Liver (tissue), 9 donors: ENCODE data around the gene DCLK3. TPM values are rescaled to one million over a fixed set of nuclear protein-coding genes. Genes with fewer than 3 reads are reported as not detected.

ENCODE experiments used
- DNase-seq: peaks from one replicate; pipeline ENCODE4 v3.0.0-alpha.2; 2017; ENCODE audit warnings: low spot score
- H3K27ac ChIP-seq, 2 donors: one replicate each; pipeline ENCODE4 v1.7.0; 2013; ENCODE audit warnings: inconsistent platforms in 2 of 2, low read length in 2 of 2, control low read depth in 1 of 2, low read depth in 1 of 2, mild to moderate bottlenecking in 1 of 2
- H3K27me3 ChIP-seq, 4 donors: one replicate each; pipeline versions ENCODE4 v1.6.1 to v1.7.0; 2013; ENCODE audit warnings: low read length in 3 of 4, inconsistent platforms in 1 of 4, mild to moderate bottlenecking in 1 of 4, moderate library complexity in 1 of 4; ENCODE audit not compliant: control insufficient read depth in 4 of 4, insufficient read depth in 4 of 4
- H3K36me3 ChIP-seq, 4 donors: one replicate each; pipeline versions ENCODE4 v1.6.1 to v1.7.0; 2013; ENCODE audit warnings: low read length in 3 of 4, mild to moderate bottlenecking in 3 of 4, low read depth in 1 of 4, moderate library complexity in 1 of 4; ENCODE audit not compliant: control insufficient read depth in 4 of 4, insufficient read depth in 3 of 4
- H3K4me1 ChIP-seq, 4 donors: one replicate each; pipeline versions ENCODE4 v1.6.1 to v1.7.0; 2013; ENCODE audit warnings: low read length in 3 of 4, mild to moderate bottlenecking in 3 of 4, moderate library complexity in 1 of 4; ENCODE audit not compliant: control insufficient read depth in 4 of 4, insufficient read depth in 4 of 4
- H3K4me3 ChIP-seq, 3 donors: one replicate each; pipeline versions ENCODE4 v1.6.1 to v1.7.0; 2013; ENCODE audit warnings: low read length in 3 of 3, control low read depth in 1 of 3, low read depth in 1 of 3, mild to moderate bottlenecking in 1 of 3
- H3K9ac ChIP-seq, 2 donors: one replicate each; pipeline ENCODE4 v1.7.0; 2013; ENCODE audit warnings: low read length in 2 of 2, mild to moderate bottlenecking in 2 of 2, moderate library complexity in 2 of 2, control low read depth in 1 of 2, low read depth in 1 of 2
- H3K9me3 ChIP-seq, 4 donors: one replicate each; pipeline versions ENCODE4 v1.6.1 to v1.7.0; 2013; ENCODE audit warnings: low read length in 3 of 4; ENCODE audit not compliant: control insufficient read depth in 4 of 4
- ATF3 ChIP-seq: IDR thresholded peaks from 2 replicates; pipeline ENCODE4 v1.6.1; 2016; ENCODE audit warnings: antibody characterized with exemption
- CTCF ChIP-seq: fragments of 150-350 bp; IDR thresholded peaks from 2 replicates; pipeline ENCODE4 v1.5.1; 2017; ENCODE audit warnings: improper control_type of control experiment, low read depth, low read length; ENCODE audit not compliant: missing input control
- EGR1 ChIP-seq, 2 donors: IDR thresholded peaks; 2 replicates each; pipeline ENCODE4 v1.6.1; 2016 to 2018; ENCODE audit warnings: antibody characterized with exemption in 2 of 2, low read depth in 2 of 2
- FOXA1 ChIP-seq: IDR thresholded peaks from 2 replicates; pipeline ENCODE4 v1.6.1; 2016; ENCODE audit warnings: antibody characterized with exemption
- FOXA2 ChIP-seq: IDR thresholded peaks from 2 replicates; pipeline ENCODE4 v1.6.1; 2016; ENCODE audit warnings: antibody characterized with exemption
- GABPA ChIP-seq, 2 donors: IDR thresholded peaks in 1 of 2; conservative IDR thresholded peaks in 1 of 2; 2 replicates each; pipeline ENCODE4 v1.6.1; 2016; ENCODE audit warnings: antibody characterized with exemption in 2 of 2, mild to moderate bottlenecking in 1 of 2, moderate library complexity in 1 of 2
- HNF4G ChIP-seq: IDR thresholded peaks from 2 replicates; pipeline ENCODE4 v1.6.1; 2016; ENCODE audit warnings: antibody characterized with exemption
- MAX ChIP-seq: IDR thresholded peaks from 2 replicates; pipeline ENCODE4 v1.6.1; 2016; ENCODE audit warnings: antibody characterized with exemption
- NR2F2 ChIP-seq: IDR thresholded peaks from 2 replicates; pipeline ENCODE4 v1.6.1; 2016; ENCODE audit warnings: antibody characterized with exemption
- RAD21 ChIP-seq, 2 donors: IDR thresholded peaks; 2 replicates each; pipeline ENCODE4 v1.6.1; 2016; ENCODE audit warnings: antibody characterized with exemption in 2 of 2, mild to moderate bottlenecking in 2 of 2
- REST ChIP-seq: IDR thresholded peaks from 2 replicates; pipeline ENCODE4 v1.6.1; 2016; ENCODE audit warnings: antibody characterized with exemption, mild to moderate bottlenecking
- RXRA ChIP-seq, 2 donors: IDR thresholded peaks; 2 replicates each; pipeline ENCODE4 v1.6.1; 2017 to 2018; ENCODE audit warnings: antibody characterized with exemption in 2 of 2, mild to moderate bottlenecking in 1 of 2
- SP1 ChIP-seq: IDR thresholded peaks from 2 replicates; pipeline ENCODE4 v1.6.1; 2018; ENCODE audit warnings: antibody characterized with exemption, mild to moderate bottlenecking
- TAF1 ChIP-seq: conservative IDR thresholded peaks from 2 replicates; pipeline ENCODE4 v1.6.1; 2016; ENCODE audit warnings: antibody characterized with exemption, mild to moderate bottlenecking
- YY1 ChIP-seq: IDR thresholded peaks from 2 replicates; pipeline ENCODE4 v1.6.1; 2016; ENCODE audit warnings: antibody characterized with exemption, mild to moderate bottlenecking
- ZBTB33 ChIP-seq: IDR thresholded peaks from 2 replicates; pipeline ENCODE4 v1.6.1; 2016; ENCODE audit warnings: antibody characterized with exemption
- WGBS: extraction: QIAGEN DNeasy Blood & Tissue Kit; methylation state at CpG from one replicate; pipeline ENCODE4 v1.1.7; 2013; 5-methylcytosine and 5-hydroxymethylcytosine counted together
- polyA plus RNA-seq, 2 donors: library from polyadenylated mRNA; stranded (reverse) in 1 of 2; unstranded in 1 of 2; fragments of 200-250 nt in 1 of 2; fragments of >200 nt in 1 of 2; fragmentation: Nextera tagmentation in 1 of 2; extraction: Ambion mirVana in 1 of 2; gene quantifications; one replicate each; pipeline versions ENCODE4 v1.2.1 to v1.2.3, GENCODE V29; 2013 to 2015
- total RNA-seq, 2 donors: library from RNA; depleted of rRNA; stranded (reverse); fragments of >200 nt; gene quantifications; one replicate each; pipeline ENCODE4 v1.2.3, GENCODE V29; 2014
- donor health status: healthy.
- donor health status: healthy.
- donor health status: healthy.
- donor health status: healthy.
- donor health status: healthy.

The DCLK3 gene
- total and polyA plus RNA-seq, 4 donors, result 0.01 to 0.14 (median 0.07) TPM

GRCh38 chr3:36803091-36803791, 38.9 kb upstream of the DCLK3 start:
- Histone ChIP-seq H3K4me1 (no peaks in the 10 kb centered on the region), H3K27me3 (no peaks in the 10 kb centered on the region), H3K4me3 (no peak overlapping the region), H3K27ac (no peak overlapping the region), H3K9ac (no peak overlapping the region), H3K36me3 (no peaks in the 10 kb centered on the region), H3K9me3 (peaks cover 0 to 17% (median 9%) of the 10 kb centered on the region in 4 donors)
- TF ChIP-seq RAD21 (IDR thresholded peaks at IDR 0.05) (no peak), TAF1 (no peak), ZBTB33 (no peak), EGR1 (IDR thresholded peaks at IDR 0.05; ENCODE audit: low read depth in 2 of 2) (no peak), GABPA (IDR thresholded peaks at IDR 0.05 in 1 of 2, conservative IDR thresholded peaks at IDR 0.05 in 1 of 2) (no peak), RXRA (IDR thresholded peaks at IDR 0.05) (no peak), REST (no peak), ATF3 (no peak), FOXA1 (no peak), YY1 (no peak), HNF4G (no peak), CTCF (no peak), MAX (no peak), SP1 (no peak), FOXA2 (no peak), NR2F2 (no peak)
- 95% methylated on average over 5 of the region's 5 CpGs for WGBS
- DNase-seq, result no peak
